ENCODE results near the gene KSR1. TPM values are rescaled to one million over a fixed set of nuclear protein-coding genes. Genes with fewer than 3 reads are reported as not detected.

Gene KSR1
- polyA plus RNA-seq, 1 donor from 2014 or later, result 9.2 TPM

- no peak overlapping the region for H3K27ac ChIP-seq (ENCODE audit: low read length)
- no peaks in the 10 kb centered on the region for H4K20me1 ChIP-seq (ENCODE audit: insufficient read depth)
Observed at GRCh38 chr17:27473190-27473747, 17.0 kb downstream of the KSR1 start.

GRCh38 chr17:27473748-27474609, 17.7 kb downstream of the KSR1 start:
- Histone ChIP-seq H3K79me2 (replicated peaks; ENCODE audit: insufficient read depth, low read length) (peaks cover 4% of the 10 kb centered on the region), H3K36me3 (ENCODE audit: insufficient read depth, low read length) (no peaks in the 10 kb centered on the region), H3F3A (ENCODE audit: insufficient read depth, low read length, poor library complexity, severe bottlenecking) (no peaks in the 10 kb centered on the region), H4K20me1 (ENCODE audit: insufficient read depth) (no peaks in the 10 kb centered on the region), H3K9me3 (ENCODE audit: low read length) (no peaks in the 10 kb centered on the region), H3K9me2 (ENCODE audit: insufficient read depth, low read length) (no peaks in the 10 kb centered on the region), H2AFZ (ENCODE audit: low read depth, low read length) (no peak overlapping the region), H3K4me3 (ENCODE audit: low read length) (no peak overlapping the region), H3K9ac (ENCODE audit: low read length) (no peak overlapping the region), H3K4me2 (ENCODE audit: low read length) (no peak overlapping the region), H3K27me3 (ENCODE audit: insufficient read depth, low read depth, low read length) (no peaks in the 10 kb centered on the region), H3K27ac (ENCODE audit: low read length) (no peak overlapping the region)
- TF ChIP-seq REST (IDR thresholded peaks at IDR 0.05; ENCODE audit: borderline replicate concordance) (no peak), RAD21 (conservative IDR thresholded peaks at IDR 0.05) (no peak), EZH2 (IDR thresholded peaks at IDR 0.05; ENCODE audit: borderline replicate concordance, insufficient read depth, low read length, poor library complexity, severe bottlenecking) (no peak), SMC3 (conservative IDR thresholded peaks at IDR 0.05; ENCODE audit: poor library complexity) (no peak), TAF1 (IDR thresholded peaks at IDR 0.05; ENCODE audit: low read depth) (no peak)

More at GRCh38 chr17:27473190-27473747, 17.0 kb downstream of the KSR1 start:
- Histone ChIP-seq H3K4me3 (ENCODE audit: low read length) (no peak overlapping the region), H3K9me3 (ENCODE audit: low read length) (no peaks in the 10 kb centered on the region), H3K79me2 (replicated peaks; ENCODE audit: insufficient read depth, low read length) (peaks cover 4% of the 10 kb centered on the region), H3K27me3 (ENCODE audit: insufficient read depth, low read depth, low read length) (no peaks in the 10 kb centered on the region), H3K36me3 (ENCODE audit: insufficient read depth, low read length) (no peaks in the 10 kb centered on the region), H3K4me2 (ENCODE audit: low read length) (no peak overlapping the region), H3K9ac (ENCODE audit: low read length) (no peak overlapping the region), H3K9me2 (ENCODE audit: insufficient read depth, low read length) (no peaks in the 10 kb centered on the region), H2AFZ (ENCODE audit: low read depth, low read length) (no peak overlapping the region), H3F3A (ENCODE audit: insufficient read depth, low read length, poor library complexity, severe bottlenecking) (no peaks in the 10 kb centered on the region)
- TF ChIP-seq REST (IDR thresholded peaks at IDR 0.05; ENCODE audit: borderline replicate concordance) (no peak), CTCF (IDR thresholded peaks at IDR 0.05; ENCODE audit: poor library complexity, severe bottlenecking) (no peak), EP300 (conservative IDR thresholded peaks at IDR 0.05; ENCODE audit: poor library complexity, severe bottlenecking) (no peak)
